SIG-M5 (cell line): ENCODE data around the gene OTOP2.
"Not testable (repeated sequence)": the region's sequence is repeated elsewhere in the genome, so short reads cannot be mapped to it uniquely, and the experiment has no call there.

Experiments used
- DNase-seq: peaks from one replicate; lab custom pipeline; 2025; lab: John Stamatoyannopoulos, UW

OTOP2 gene

GRCh38 chr17:74971842-74972106 lies 47.7 kb downstream of the OTOP2 start:
- no peak for DNase-seq

DNA sequence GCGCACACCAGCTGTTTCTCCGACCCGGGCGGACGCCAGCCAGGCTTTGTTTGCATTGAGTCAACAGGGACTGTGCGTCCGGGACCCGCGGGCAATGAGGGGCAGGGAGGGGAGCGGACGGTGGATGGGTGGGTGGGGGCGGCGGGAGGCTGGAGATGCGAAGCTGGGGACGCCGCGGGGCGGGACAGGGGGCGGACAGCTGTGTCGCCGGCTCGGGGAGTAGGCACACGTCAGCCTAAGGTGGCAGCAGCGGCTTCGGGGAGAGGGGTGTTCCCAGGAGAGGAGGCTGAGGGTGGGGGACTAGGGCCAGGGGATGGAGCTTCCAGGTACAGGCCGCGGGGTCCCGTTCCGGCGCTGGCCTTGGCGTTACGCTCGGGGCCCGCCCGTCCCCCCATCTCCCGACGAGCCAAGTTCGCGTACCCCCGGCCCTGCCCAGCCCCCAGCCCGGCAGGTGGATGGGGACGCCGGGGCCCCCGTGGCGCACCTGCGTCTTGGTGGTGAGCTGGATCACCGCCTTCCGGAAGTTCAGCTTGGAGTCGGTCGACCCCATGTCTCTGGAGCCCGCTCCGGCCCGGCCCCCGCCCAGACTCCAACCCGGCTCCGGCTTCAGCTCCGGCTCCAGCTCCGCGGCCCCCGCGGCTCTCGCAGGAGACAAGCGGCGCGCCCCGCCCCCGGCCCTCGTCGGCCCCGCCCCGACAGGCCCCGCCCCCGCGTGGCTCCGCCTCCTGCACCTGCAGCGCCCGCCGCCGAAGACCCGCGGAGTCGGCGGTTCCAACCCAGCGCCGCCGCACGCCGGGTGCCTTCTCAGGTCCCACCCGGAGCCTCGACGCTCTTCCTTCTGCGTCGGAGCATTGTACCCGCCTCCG lies 48.3 kb downstream of the OTOP2 start, which contains the start of gene HID1:
Gene HID1, minus strand, starts transcription at position 653 of the 866 bp plus-strand sequence. Its CDS starts 103 bp downstream, at position 550.
- DNase-seq: no peak

- no peak for DNase-seq
Observed at GRCh38 chr17:74972973-74973328, 48.9 kb downstream of the OTOP2 start.

DNA sequence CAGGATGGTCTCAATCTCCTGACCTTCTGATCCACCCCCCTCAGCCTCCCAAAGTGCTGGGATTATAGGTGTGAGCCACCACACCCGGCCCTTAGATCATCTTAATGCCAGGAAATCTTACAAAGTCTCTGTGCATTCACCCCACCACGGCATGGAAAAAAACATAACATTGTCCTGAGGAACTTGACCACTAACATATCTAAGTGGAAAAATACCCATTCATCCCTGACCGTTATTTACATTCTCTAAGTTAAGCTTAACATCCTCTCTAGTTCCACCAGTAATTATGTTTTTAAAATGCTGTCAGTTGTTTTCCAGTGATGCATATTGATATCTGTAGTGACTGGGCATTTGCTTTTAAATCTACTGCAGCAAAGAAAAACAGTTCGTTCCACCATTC lies 51.9 kb downstream of the OTOP2 start:
- no peak for DNase-seq

DNA sequence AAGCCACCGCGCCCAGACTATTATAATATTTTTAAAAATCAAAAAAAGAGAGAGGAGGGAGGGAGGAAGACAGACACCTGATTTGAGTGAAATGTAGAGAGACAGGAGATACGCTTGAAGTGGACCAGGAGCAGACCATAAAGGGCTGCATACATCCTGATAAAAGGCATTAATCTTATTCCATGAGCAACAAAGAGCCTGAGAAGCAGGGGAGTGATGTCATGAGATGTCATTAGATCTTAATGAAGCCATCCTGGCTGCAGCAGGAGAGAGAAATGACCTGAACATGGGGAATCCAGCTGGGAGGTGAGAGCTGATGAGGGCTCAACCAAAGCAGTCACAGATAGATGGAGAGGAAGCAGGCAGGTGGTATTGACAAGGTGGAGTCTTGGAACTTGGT lies 53.7 kb downstream of the OTOP2 start:
- DNase-seq: no peak

DNA sequence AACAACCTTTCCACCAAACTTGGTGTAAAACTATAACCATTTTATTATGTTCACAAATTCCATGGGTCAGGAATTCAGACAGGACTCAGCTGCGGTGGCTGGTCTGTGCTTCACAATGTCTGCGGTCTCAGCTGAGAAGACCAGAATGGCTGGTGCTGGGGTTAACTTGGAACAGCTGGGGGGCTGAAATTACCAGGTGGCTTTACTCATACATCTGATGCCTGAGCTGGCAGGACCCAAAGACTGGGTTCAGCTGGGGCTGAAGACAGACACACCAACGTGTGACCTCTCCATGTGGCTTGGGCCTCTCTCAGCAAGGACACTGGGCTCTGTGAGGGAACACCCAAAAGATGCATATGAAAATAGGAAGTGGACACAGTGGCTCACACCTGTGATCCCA lies 54.2 kb downstream of the OTOP2 start:
- DNase-seq: no peak

DNA sequence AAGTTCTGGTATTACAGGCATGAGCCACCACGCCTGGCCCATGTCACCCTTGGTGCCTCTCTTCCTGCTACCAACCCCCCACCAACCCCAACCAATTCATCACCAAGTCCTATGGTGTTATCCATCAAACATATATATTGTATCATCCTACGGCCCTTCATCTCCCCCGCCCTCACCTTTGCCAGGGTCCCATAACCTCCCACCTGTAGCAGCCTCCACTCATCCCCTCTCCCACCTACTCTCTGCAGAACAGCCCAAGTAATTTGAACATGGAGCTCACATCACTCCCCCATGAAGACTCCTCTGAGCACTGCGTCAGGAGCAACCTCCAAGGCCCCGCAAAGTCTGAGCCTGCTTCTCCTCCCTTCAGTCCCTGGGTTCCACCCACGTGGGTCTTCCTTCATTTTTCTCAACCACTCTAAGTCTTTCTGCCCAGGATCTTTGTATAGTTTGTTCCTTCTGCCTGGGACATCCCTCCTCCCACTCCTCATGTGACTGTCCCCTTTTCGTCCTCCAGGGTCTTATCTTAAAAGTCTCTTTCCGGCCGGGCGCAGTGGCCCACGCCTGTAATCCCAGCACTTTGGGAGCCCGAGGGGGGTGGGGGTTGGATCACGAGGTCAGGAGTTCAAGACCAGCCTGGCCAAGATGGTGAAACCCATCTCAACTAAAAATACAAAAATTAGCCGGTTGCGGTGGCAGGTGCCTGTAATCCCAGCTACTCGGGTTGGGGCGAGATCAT lies 55.5 kb downstream of the OTOP2 start:
- DNase-seq: no peak

DNA sequence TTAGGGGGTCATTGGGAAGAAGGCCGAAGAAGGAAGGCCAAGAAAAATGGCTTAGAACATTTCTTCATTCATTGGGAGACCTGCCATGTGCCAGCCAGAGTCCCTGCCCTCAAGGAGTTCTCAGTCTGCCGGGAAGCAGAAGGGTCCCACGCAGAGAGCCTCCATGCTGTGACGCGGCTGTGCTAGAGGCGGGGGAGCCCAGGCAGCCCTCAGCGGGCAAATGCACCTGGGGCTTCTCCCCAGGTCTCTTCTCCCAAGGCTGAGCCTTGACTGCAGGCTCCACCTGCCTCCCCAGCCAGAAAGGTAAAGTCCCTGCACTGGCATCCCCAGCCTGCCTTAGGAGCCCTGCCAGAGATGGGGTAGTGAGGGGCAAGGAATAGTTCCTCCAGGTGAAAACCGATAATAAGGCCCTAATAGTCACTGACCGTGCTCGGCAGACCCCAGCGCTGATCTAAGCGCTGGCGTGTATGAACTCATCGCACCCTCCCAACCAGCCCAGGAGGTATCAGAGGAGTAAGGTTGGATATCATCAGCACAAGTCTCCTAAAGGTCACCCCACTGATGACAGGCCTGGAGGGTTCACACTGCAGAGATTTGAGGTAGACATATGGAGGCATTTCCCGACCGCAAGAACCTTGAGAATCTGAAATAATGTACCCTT lies 57.4 kb downstream of the OTOP2 start:
- no peak for DNase-seq

DNA sequence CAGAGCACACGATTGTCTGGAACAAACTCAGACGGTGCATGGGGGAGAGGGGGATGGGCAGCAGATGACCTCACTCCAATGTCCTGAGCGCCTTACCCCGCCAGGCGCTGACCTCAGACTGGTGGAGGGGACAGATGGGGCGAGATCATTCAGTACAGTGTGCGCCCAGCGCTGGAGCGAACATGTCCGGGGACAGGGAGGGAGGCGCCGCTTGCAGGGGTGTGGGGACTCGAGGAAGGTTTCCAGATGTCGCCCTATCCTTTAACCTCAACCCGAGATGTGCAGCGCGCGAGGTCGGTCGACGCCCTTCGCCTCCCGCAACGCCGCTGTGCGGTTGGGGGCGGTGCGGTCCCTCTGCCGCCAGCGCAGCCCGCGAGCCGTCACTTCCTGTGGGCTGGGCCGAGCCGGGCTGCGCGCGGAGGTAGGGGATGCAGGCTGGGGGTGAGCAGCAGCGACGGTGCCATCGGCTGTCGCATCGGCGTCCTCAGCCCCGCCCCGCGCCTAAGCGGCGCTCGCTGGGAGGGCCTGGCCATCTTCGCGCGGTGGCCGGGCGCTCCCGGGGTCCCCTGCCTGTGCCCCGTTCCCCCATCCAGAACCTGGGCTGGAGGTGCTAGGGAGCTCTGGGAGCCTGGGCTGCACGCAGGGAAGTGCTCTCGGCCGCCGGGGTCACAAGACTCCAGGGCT lies 58.0 kb downstream of the OTOP2 start:
- DNase-seq: no peak

- DNase-seq: not testable (repeated sequence)
Observed at GRCh38 chr17:74982663-74983313, 58.7 kb downstream of the OTOP2 start.
